Esophagus squamous epithelium (tissue), 4 donors: ENCODE results near the gene LCA5L.

Experiments used
- POLR2A ChIP-seq, 4 donors: fragments of 450-650 bp; IDR thresholded peaks; one replicate each; pipeline ENCODE4 v1.6.1; 2017; ENCODE audit warnings: antibody characterized with exemption in 4 of 4, mild to moderate bottlenecking in 4 of 4, moderate library complexity in 3 of 4
- TF ChIP-seq, protein P1 (sequence below), 6 experiments: fragments of 450-650 bp in 4 of 6; fragments of 200-600 bp in 2 of 6; sonication (generic) in 2 of 6; IDR thresholded peaks; one replicate each; pipeline ENCODE4 v1.5.1; 2016 to 2019; ENCODE audit warnings: antibody characterized with exemption in 6 of 6, mild to moderate bottlenecking in 4 of 6, moderate library complexity in 4 of 6

DNA sequence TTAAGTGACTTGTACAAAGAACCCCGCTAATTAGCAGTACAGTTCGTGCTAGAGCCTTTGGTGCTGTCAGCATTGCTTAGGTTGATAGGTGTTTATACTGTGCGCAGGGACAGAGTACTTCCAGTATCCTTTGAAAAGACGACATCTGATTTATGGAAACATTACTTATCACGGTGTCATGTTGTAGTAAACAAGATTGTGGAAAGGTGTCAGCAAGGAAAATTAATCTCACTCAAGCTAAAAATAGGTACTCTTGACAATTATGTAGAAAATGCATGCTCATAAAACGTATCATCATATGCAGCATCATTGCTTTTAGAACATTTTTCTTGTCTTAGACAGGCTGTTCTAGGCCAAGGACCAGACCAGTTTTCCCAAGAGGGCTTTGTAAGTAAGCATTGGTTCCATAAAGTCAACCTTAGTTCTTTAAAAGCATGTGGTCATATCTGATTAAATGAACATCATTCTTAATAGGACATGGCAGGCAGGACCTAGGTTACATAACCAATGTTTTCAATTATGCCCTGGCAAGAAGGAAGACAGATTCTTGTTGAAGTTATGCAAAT lies 39.2 kb upstream of the LCA5L start:
- TF ChIP-seq, protein P1, sequence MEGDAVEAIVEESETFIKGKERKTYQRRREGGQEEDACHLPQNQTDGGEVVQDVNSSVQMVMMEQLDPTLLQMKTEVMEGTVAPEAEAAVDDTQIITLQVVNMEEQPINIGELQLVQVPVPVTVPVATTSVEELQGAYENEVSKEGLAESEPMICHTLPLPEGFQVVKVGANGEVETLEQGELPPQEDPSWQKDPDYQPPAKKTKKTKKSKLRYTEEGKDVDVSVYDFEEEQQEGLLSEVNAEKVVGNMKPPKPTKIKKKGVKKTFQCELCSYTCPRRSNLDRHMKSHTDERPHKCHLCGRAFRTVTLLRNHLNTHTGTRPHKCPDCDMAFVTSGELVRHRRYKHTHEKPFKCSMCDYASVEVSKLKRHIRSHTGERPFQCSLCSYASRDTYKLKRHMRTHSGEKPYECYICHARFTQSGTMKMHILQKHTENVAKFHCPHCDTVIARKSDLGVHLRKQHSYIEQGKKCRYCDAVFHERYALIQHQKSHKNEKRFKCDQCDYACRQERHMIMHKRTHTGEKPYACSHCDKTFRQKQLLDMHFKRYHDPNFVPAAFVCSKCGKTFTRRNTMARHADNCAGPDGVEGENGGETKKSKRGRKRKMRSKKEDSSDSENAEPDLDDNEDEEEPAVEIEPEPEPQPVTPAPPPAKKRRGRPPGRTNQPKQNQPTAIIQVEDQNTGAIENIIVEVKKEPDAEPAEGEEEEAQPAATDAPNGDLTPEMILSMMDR (IDR thresholded peaks at IDR 0.05): no peak
- TF ChIP-seq POLR2A (IDR thresholded peaks at IDR 0.05): no peak
